ENCODE results near the gene ASIC3. TPM values are rescaled to one million over a fixed set of nuclear protein-coding genes. Genes with fewer than 3 reads are reported as not detected.

The ASIC3 gene
- total RNA-seq, 4 donors from 2014 or later, result 2.6 to 4.3 (median 3.1) TPM

DNA sequence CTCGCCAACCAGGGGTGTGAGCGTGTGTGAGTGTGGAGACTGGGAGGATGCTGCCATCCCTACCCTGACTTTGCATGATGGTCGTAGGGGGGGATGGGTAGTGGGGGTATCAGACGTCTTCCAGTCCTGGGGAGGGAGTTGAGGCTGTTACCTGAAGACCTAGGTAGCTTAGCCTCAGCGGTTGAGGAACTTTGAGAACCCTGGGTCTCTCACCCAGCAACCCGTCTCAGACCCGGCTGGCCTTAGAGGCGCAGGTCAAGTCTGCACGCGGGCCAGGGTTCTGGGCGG is 13.7 kb downstream of the ASIC3 start:
- Histone ChIP-seq H3K27ac (peak overlapping the region; percentile 95 to 98 (median 96)), H3K27me3 (no peaks in the 10 kb centered on the region), H3K9me3 (no peaks in the 10 kb centered on the region), H3K4me3 (peak overlapping the region in 1 of 4 donors; percentile 35), H3K4me1 (peaks cover 24 to 54% (median 51%) of the 10 kb centered on the region in 4 donors), H3K36me3 (peaks cover 0 to 24% (median under 1%) of the 10 kb centered on the region in 4 donors)
- TF ChIP-seq EP300 (IDR thresholded peaks at IDR 0.05; ENCODE audit: low read depth) (no peak), POLR2A (IDR thresholded peaks at IDR 0.05) (no peak), POLR2AphosphoS5 (IDR thresholded peaks at IDR 0.05) (no peak)
- TF ChIP-seq, protein P1, sequence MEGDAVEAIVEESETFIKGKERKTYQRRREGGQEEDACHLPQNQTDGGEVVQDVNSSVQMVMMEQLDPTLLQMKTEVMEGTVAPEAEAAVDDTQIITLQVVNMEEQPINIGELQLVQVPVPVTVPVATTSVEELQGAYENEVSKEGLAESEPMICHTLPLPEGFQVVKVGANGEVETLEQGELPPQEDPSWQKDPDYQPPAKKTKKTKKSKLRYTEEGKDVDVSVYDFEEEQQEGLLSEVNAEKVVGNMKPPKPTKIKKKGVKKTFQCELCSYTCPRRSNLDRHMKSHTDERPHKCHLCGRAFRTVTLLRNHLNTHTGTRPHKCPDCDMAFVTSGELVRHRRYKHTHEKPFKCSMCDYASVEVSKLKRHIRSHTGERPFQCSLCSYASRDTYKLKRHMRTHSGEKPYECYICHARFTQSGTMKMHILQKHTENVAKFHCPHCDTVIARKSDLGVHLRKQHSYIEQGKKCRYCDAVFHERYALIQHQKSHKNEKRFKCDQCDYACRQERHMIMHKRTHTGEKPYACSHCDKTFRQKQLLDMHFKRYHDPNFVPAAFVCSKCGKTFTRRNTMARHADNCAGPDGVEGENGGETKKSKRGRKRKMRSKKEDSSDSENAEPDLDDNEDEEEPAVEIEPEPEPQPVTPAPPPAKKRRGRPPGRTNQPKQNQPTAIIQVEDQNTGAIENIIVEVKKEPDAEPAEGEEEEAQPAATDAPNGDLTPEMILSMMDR (IDR thresholded peaks at IDR 0.05), result no peak
- WGBS, 2 donors (ENCODE audit: low coverage in 1 of 2), result 41% methylated on average over 8 of the region's 11 CpGs; no CpG with 5 or more reads in 1 of the 2 donors
- intact Hi-C loops (cut with DNase I; ENCODE audit: low total_unique reads) (no loop called here), in situ Hi-C loops (cut with MboI; ENCODE audit: low pct_ligation_motif_present in 1 of 4, low pct_unique_long_range_greater_than_20kb in 1 of 4, low sequenced_read_pairs in 3 of 4) (no loop called here)
- DNase-seq, result no peak

GRCh38 chr7:151062399-151063211 is 14.3 kb downstream of the ASIC3 start:
- H3K36me3 ChIP-seq, result peaks cover 0 to 29% (median 3%) of the 10 kb centered on the region in 4 donors
- peaks cover 21 to 51% (median 47%) of the 10 kb centered on the region in 4 donors for H3K4me1 ChIP-seq
- no peaks in the 10 kb centered on the region for H3K27me3 ChIP-seq
- peak overlapping the region in 3 of 4 donors; percentile 18 to 45 (median 35) for H3K4me3 ChIP-seq
- TF ChIP-seq POLR2A (IDR thresholded peaks at IDR 0.05), result peak; percentile 35
- TF ChIP-seq, protein P1 (IDR thresholded peaks at IDR 0.05), result no peak
- intact Hi-C loops (cut with DNase I; ENCODE audit: low total_unique reads), result no loop called here
- H3K9me3 ChIP-seq, result no peaks in the 10 kb centered on the region
- H3K27ac ChIP-seq, result peak overlapping the region; percentile 95 to 98 (median 96)
- in situ Hi-C loops (cut with MboI; ENCODE audit: low pct_ligation_motif_present in 1 of 4, low pct_unique_long_range_greater_than_20kb in 1 of 4, low sequenced_read_pairs in 3 of 4), result no loop called here
- DNase-seq, result peak; percentile 90
- 47% methylated on average over 25 of the region's 43 CpGs; no CpG with 5 or more reads in 1 of the 2 donors for WGBS, 2 donors (ENCODE audit: low coverage in 1 of 2)

GRCh38 chr7:151063212-151063561 is 14.9 kb downstream of the ASIC3 start:
- DNase-seq, result no peak
- in situ Hi-C loops (cut with MboI; ENCODE audit: low pct_ligation_motif_present in 1 of 4, low pct_unique_long_range_greater_than_20kb in 1 of 4, low sequenced_read_pairs in 3 of 4) (no loop called here), intact Hi-C loops (cut with DNase I; ENCODE audit: low total_unique reads) (no loop called here)
- 28% methylated on average over 4 of the region's 11 CpGs; no CpG with 5 or more reads in 1 of the 2 donors for WGBS, 2 donors (ENCODE audit: low coverage in 1 of 2)
- peaks cover 0 to 35% (median 6%) of the 10 kb centered on the region in 4 donors for H3K36me3 ChIP-seq
- H3K27me3 ChIP-seq, result no peaks in the 10 kb centered on the region
- peaks cover 21 to 51% (median 46%) of the 10 kb centered on the region in 4 donors for H3K4me1 ChIP-seq
- peak overlapping the region in 3 of 4 donors; percentile 18 to 45 (median 35) for H3K4me3 ChIP-seq
- TF ChIP-seq POLR2A (IDR thresholded peaks at IDR 0.05), result no peak
- TF ChIP-seq, protein P1 (IDR thresholded peaks at IDR 0.05), result no peak
- no peak for TF ChIP-seq EP300 (IDR thresholded peaks at IDR 0.05; ENCODE audit: low read depth)
- no peak for TF ChIP-seq POLR2AphosphoS5 (IDR thresholded peaks at IDR 0.05)
- H3K9me3 ChIP-seq, result no peaks in the 10 kb centered on the region
- peak overlapping the region; percentile 95 to 98 (median 96) for H3K27ac ChIP-seq

DNA sequence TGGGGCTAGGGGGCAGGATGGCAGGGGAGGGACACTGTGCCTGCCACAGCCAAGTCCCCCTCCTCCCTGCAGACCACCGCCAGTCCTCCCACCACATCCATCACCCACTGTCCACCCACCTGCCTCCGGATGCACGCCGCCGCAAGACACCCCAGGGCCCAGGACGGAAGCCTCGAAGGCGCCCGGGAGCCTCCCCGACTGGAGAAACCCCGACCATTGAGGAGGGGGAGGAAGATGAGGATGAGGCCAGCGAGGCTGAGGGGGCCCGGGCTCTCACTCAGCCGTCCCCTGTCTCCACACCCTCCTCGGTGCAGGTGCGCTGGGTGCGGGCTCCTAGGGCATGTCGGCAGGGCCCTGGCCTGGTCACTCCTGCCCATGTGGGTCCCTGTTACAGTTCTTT is 16.1 kb downstream of the ASIC3 start:
- intact Hi-C loops (cut with DNase I; ENCODE audit: low total_unique reads), result no loop called here
- Histone ChIP-seq H3K4me1 (peaks cover 19 to 41% (median 37%) of the 10 kb centered on the region in 4 donors), H3K27ac (no peak overlapping the region), H3K27me3 (no peaks in the 10 kb centered on the region), H3K36me3 (peaks cover 0 to 44% (median 8%) of the 10 kb centered on the region in 4 donors), H3K9me3 (no peaks in the 10 kb centered on the region), H3K4me3 (no peak overlapping the region)
- in situ Hi-C loops (cut with MboI; ENCODE audit: low pct_ligation_motif_present in 1 of 4, low pct_unique_long_range_greater_than_20kb in 1 of 4, low sequenced_read_pairs in 3 of 4), result no loop called here
- TF ChIP-seq POLR2AphosphoS5 (IDR thresholded peaks at IDR 0.05), result no peak
- no peak for DNase-seq
- 97 to 100% methylated on average over 6 to 18 of the region's 18 CpGs for WGBS, 2 donors (ENCODE audit: low coverage in 1 of 2)

Data from transverse colon (tissue), 4 donors.